HepG2 (cell line): ENCODE measurements around the gene DSCAML1. TPM values are rescaled to one million over a fixed set of nuclear protein-coding genes. Genes with fewer than 3 reads are reported as not detected.

ENCODE experiments used
- ATAC-seq: fragments of 200-7000 bp; cut with Tn5 transposase; 3 replicates; pipeline ENCODE4 v1.9.1; 2020; ENCODE audit warnings: mild to moderate bottlenecking, moderate library complexity
- BruUV-seq: library from RNA; stranded (reverse); fragments of 400-500 nt; replicated peaks from 2 replicates; lab custom pipeline; 2021; lab: Mats Ljungman, UMichigan
- CTCF ChIA-PET: fragments of 300-600 bp; formaldehyde crosslinking; extraction: SDS; loops from one replicate; lab custom pipeline; 2021; ENCODE audit warnings: low total read pairs, inconsistent platforms, low intra/inter-chr PET ratio; lab: Yijun Ruan, JAX
- POLR2A ChIA-PET: fragments of 350-600 bp; sonication (Branson Sonifier 250); formaldehyde crosslinking; loops from one replicate; lab custom pipeline; 2020; ENCODE audit warnings: antibody characterized with exemption, inconsistent platforms; lab: Yijun Ruan, JAX
- DNase-seq: peaks from one replicate; pipeline ENCODE4 v3.0.0-alpha.2; 2015; ENCODE audit warnings: low spot score
- FAIRE-seq: peaks from 3 replicates; lab custom pipeline; 2011; peaks lifted over from hg19 to GRCh38; lab: Jason Lieb, UNC
- H2AFZ ChIP-seq: one replicate; pipeline ENCODE4 v1.6.1; 2011; ENCODE audit warnings: low read length, inconsistent platforms
- H3K27ac ChIP-seq: fragments of 300-600 bp; 3 replicates; pipeline ENCODE4 v1.8.0; 2011; ENCODE audit warnings: mixed run types, mild to moderate bottlenecking, mixed read lengths, low read length, inconsistent platforms; ENCODE audit not compliant: insufficient read depth; ENCODE audit errors: extremely low read length
- H3K27me3 ChIP-seq, 2 experiments: fragments of 200-600 bp in 1 of 2; 2 replicates in 1 of 2; 3 replicates in 1 of 2; pipeline versions ENCODE4 v1.6.0 to v1.8.0; 2011; ENCODE audit warnings: low read length in 2 of 2, mild to moderate bottlenecking in 2 of 2, moderate library complexity in 2 of 2, inconsistent platforms in 1 of 2; ENCODE audit not compliant: insufficient read depth in 2 of 2, control insufficient read depth in 1 of 2
- H3K36me3 ChIP-seq, 2 experiments: fragments of 200-600 bp in 1 of 2; replicated peaks in 1 of 2; 2 replicates in 1 of 2; 3 replicates in 1 of 2; pipeline versions ENCODE4 v1.5.1 to v1.8.0; 2011; ENCODE audit warnings: low read length in 2 of 2, inconsistent platforms in 1 of 2; ENCODE audit not compliant: insufficient read depth in 2 of 2, control insufficient read depth in 1 of 2
- H3K4me1 ChIP-seq: 2 replicates; pipeline ENCODE4 v1.5.1; 2012; ENCODE audit warnings: low read length, inconsistent platforms; ENCODE audit not compliant: insufficient read depth
- H3K4me2 ChIP-seq: 2 replicates; pipeline ENCODE4 v1.6.0; 2011; ENCODE audit warnings: low read depth, low read length, inconsistent platforms
- H3K4me3 ChIP-seq, 3 experiments: fragments of 200-600 bp in 1 of 3; sonication (generic), shearing (Covaris generic) in 1 of 3; replicated peaks in 1 of 3; 2 replicates each; pipeline ENCODE4 v1.5.1; 2011 to 2016; ENCODE audit warnings: low read length in 3 of 3, inconsistent platforms in 2 of 3, low read depth in 2 of 3, mild to moderate bottlenecking in 2 of 3, control low read depth in 1 of 3, mixed read lengths in 1 of 3; ENCODE audit not compliant: insufficient read depth in 1 of 3
- H3K79me2 ChIP-seq: one replicate; pipeline ENCODE4 v1.6.1; 2011; ENCODE audit warnings: low read length, inconsistent platforms; ENCODE audit not compliant: insufficient read depth
- H3K9ac ChIP-seq: 2 replicates; pipeline ENCODE4 v1.6.0; 2011; ENCODE audit warnings: mild to moderate bottlenecking, low read depth, low read length, inconsistent platforms; ENCODE audit not compliant: insufficient read depth
- H3K9me3 ChIP-seq: 2 replicates; pipeline ENCODE4 v1.5.1; 2012; ENCODE audit warnings: mild to moderate bottlenecking, low read length
- H4K20me1 ChIP-seq: 2 replicates; pipeline ENCODE4 v1.6.0; 2011; ENCODE audit warnings: inconsistent platforms, mild to moderate bottlenecking, low read length, moderate library complexity; ENCODE audit not compliant: insufficient read depth
- AKNA ChIP-seq: sonication (generic); formaldehyde crosslinking; IDR thresholded peaks from 2 replicates; pipeline ENCODE4 v1.4.0; 2020; ENCODE audit warnings: missing genetic modification reagents, borderline replicate concordance
- ATF5 ChIP-seq: sonication (generic); formaldehyde crosslinking; IDR thresholded peaks from 2 replicates; pipeline ENCODE4 v1.4.0; 2020; ENCODE audit warnings: mild to moderate bottlenecking, low read depth, missing genetic modification reagents
- CHD4 ChIP-seq: fragments of 200-600 bp; sonication (generic); IDR thresholded peaks from 2 replicates; pipeline ENCODE4 v1.7.0; 2017; ENCODE audit warnings: mild to moderate bottlenecking, low read length, borderline replicate concordance
- GABPB1 ChIP-seq: IDR thresholded peaks from 2 replicates; pipeline ENCODE4 v1.6.1; 2016; ENCODE audit warnings: mild to moderate bottlenecking, missing genetic modification reagents, moderate library complexity, missing compliant biosample characterization
- MXI1 ChIP-seq: IDR thresholded peaks from 3 replicates; pipeline ENCODE4 v1.6.1; 2012; ENCODE audit warnings: low read depth, low read length, inconsistent platforms, borderline replicate concordance
- TBP ChIP-seq: sonication (generic); formaldehyde crosslinking; IDR thresholded peaks from 2 replicates; pipeline ENCODE4 v1.5.0; 2020; ENCODE audit warnings: missing genetic modification reagents
- ZNF414 ChIP-seq: sonication (generic); formaldehyde crosslinking; IDR thresholded peaks from 2 replicates; pipeline ENCODE4 v1.5.0; 2020; ENCODE audit warnings: missing genetic modification reagents
- ZNF598 ChIP-seq: sonication (generic); formaldehyde crosslinking; IDR thresholded peaks from 2 replicates; pipeline ENCODE4 v1.5.1; 2020; ENCODE audit warnings: mild to moderate bottlenecking, missing genetic modification reagents, borderline replicate concordance
- ZNF709 ChIP-seq: sonication (generic); formaldehyde crosslinking; IDR thresholded peaks from 2 replicates; pipeline ENCODE4 v1.5.0; 2020; ENCODE audit warnings: mild to moderate bottlenecking, missing genetic modification reagents
- ZNF720 ChIP-seq: sonication (generic); formaldehyde crosslinking; IDR thresholded peaks from 2 replicates; pipeline ENCODE4 v1.4.0; 2020; ENCODE audit warnings: missing genetic modification reagents
- ZNF792 ChIP-seq: IDR thresholded peaks from 2 replicates; pipeline ENCODE4 v1.6.1; 2016
- ZNF841 ChIP-seq: sonication (generic); formaldehyde crosslinking; IDR thresholded peaks from 2 replicates; pipeline ENCODE4 v1.8.1; 2023; ENCODE audit warnings: missing genetic modification reagents, borderline replicate concordance
- WGBS: methylation state at CpG from one replicate; pipeline ENCODE4 v1.1.6; 2017; ENCODE audit warnings: low lambda C conversion rate; 5-methylcytosine and 5-hydroxymethylcytosine counted together
- in situ Hi-C: cut with HindIII; loops from 2 replicates; pipeline ENCODE4 v1.10.0; 2017; ENCODE audit warnings: low pct_unique_long_range_greater_than_20kb; ENCODE audit not compliant: extremely low pct_ligation_motif_present
- intact Hi-C: fragments of 100-400 bp; cut with micrococcal nuclease; formaldehyde crosslinking; loops from one replicate; pipeline ENCODE4 v1.10.0; 2022; ENCODE audit not compliant: unreplicated experiment
- polyA plus RNA-seq, 8 experiments: library from polyadenylated mRNA; depleted of rRNA in 3 of 8; stranded (reverse) in 7 of 8; unstranded in 1 of 8; fragments of >200 nt; fragmentation: Illumina TruSeq in 4 of 8; extraction: Trizol in 4 of 8; gene quantifications; 2 replicates each; pipeline versions ENCODE4 v1.2.1 to v1.2.3, GENCODE V29; 2011 to 2016; ENCODE audit warnings: low read depth in 4 of 8, missing spikeins in 1 of 8, mixed read lengths in 1 of 8; ENCODE audit not compliant: insufficient read depth in 1 of 8
- total RNA-seq, 5 experiments: library from RNA; depleted of rRNA; stranded (reverse); fragments of >200 nt; fragmentation: Illumina TruSeq; extraction: Trizol; gene quantifications; 2 replicates each; pipeline ENCODE4 v1.2.3, GENCODE V29; 2016; ENCODE audit warnings: low read depth in 1 of 5

DSCAML1 gene
- total and polyA plus RNA-seq, 2 of the 13 experiments (the other 11 are each of a cell fraction or from before 2014, with no cell fraction given): 0.29 to 0.40 TPM

- Histone ChIP-seq H3K79me2 (no peaks in the 10 kb centered on the region), H3K9ac (no peak overlapping the region), H3K27ac (no peak overlapping the region), H3K9me3 (no peaks in the 10 kb centered on the region), H3K27me3 (no peaks in the 10 kb centered on the region; a peak in 1 of 5 replicates), H3K4me3 (no peak overlapping the region), H3K36me3 (no peaks in the 10 kb centered on the region), H3K4me1 (peaks cover 4% of the 10 kb centered on the region; the same call in 1 of the 2 replicates), H3K4me2 (no peak overlapping the region), H2AFZ (no peak overlapping the region), H4K20me1 (no peaks in the 10 kb centered on the region)
- ATAC-seq (no peak), FAIRE-seq (no peak), DNase-seq (no peak)
- intact Hi-C loops: no loop called here
- 45% methylated on average over 12 of the region's 12 CpGs for WGBS
- in situ Hi-C loops: no loop called here
- BruUV-seq: no TSS peak
- ChIA-PET POLR2A (no interaction called here), CTCF (no interaction called here)
- no peak for TF ChIP-seq CHD4
- no peak for TF ChIP-seq ZNF792 (CRISPR knock-in tag)
- TF ChIP-seq MXI1: no peak
- TF ChIP-seq ZNF414 (CRISPR knock-in tag): no peak
- no peak for TF ChIP-seq ZNF841
- no peak for TF ChIP-seq ATF5
- TF ChIP-seq AKNA: no peak
- TF ChIP-seq ZNF598: no peak
- no peak for TF ChIP-seq ZNF720 (CRISPR knock-in tag)
- TF ChIP-seq ZNF709 (CRISPR knock-in tag): no peak
- TF ChIP-seq TBP: no peak
- TF ChIP-seq GABPB1: no peak
These were observed 73.6 kb downstream of the DSCAML1 start for GRCh38 chr11:117723277-117724024.
